Stimulated activated CD8-positive, alpha-beta memory T cell treated with anti-CD3 and anti-CD28 coated beads, Interleukin-12 subunit alpha, Interleukin-12 subunit beta, amount 100 ng/mL, for 1 hour (primary cell): ENCODE data around the gene ZNF350.
"Not testable (repeated sequence)": the region's sequence is repeated elsewhere in the genome, so short reads cannot be mapped to it uniquely, and the experiment has no call there.

Experiments
- DNase-seq: peaks from one replicate; pipeline ENCODE4 v3.0.0-alpha.2; 2020; ENCODE audit warnings: low read depth

Gene ZNF350

GRCh38 chr19:51971624-51972023 is 15.0 kb downstream of the ZNF350 start:
- no peak for DNase-seq

GRCh38 chr19:51970718-51971117 is 15.9 kb downstream of the ZNF350 start:
- no peak for DNase-seq

GRCh38 chr19:51965583-51965982 is 21.1 kb downstream of the ZNF350 start:
- DNase-seq: no peak

GRCh38 chr19:51960621-51961233 is 25.9 kb downstream of the ZNF350 start:
- DNase-seq: not testable (repeated sequence)

GRCh38 chr19:51959791-51960190 is 26.8 kb downstream of the ZNF350 start:
- no peak for DNase-seq

- not testable (repeated sequence) for DNase-seq
Measured at GRCh38 chr19:51957846-51958245, 28.8 kb downstream of the ZNF350 start.

- no peak for DNase-seq
Measured at GRCh38 chr19:51948975-51949374, 37.7 kb downstream of the ZNF350 start.

GRCh38 chr19:51946602-51947001 is 40.0 kb downstream of the ZNF350 start:
- DNase-seq: no peak

GRCh38 chr19:51944798-51945552 is 41.7 kb downstream of the ZNF350 start:
- DNase-seq: no peak

- DNase-seq: no peak
Measured at GRCh38 chr19:51938936-51939335, 47.7 kb downstream of the ZNF350 start.

GRCh38 chr19:51931921-51932320 is 54.7 kb downstream of the ZNF350 start:
- DNase-seq: no peak

GRCh38 chr19:51927859-51928258 is 58.8 kb downstream of the ZNF350 start:
- DNase-seq: no peak

- peak; percentile 79 for DNase-seq
Measured at GRCh38 chr19:51926784-51927741, 59.6 kb downstream of the ZNF350 start, which contains the start of gene ZNF613. Gene ZNF613 (plus strand): TSS chr19:51927472. CDS start chr19:51936221, 8,749 bp downstream.

- DNase-seq: no peak
Measured at GRCh38 chr19:51926426-51926783, 60.2 kb downstream of the ZNF350 start.

- DNase-seq: no peak
Measured at GRCh38 chr19:51921949-51922348, 64.7 kb downstream of the ZNF350 start.

- no peak for DNase-seq
Measured at GRCh38 chr19:51919606-51920005, 67.0 kb downstream of the ZNF350 start.

- no peak for DNase-seq
Measured at GRCh38 chr19:51916167-51916566, 70.5 kb downstream of the ZNF350 start.

GRCh38 chr19:51915324-51915867 is 71.2 kb downstream of the ZNF350 start:
- DNase-seq: no peak
